Sciatic nerve (tissue), 2 donors: Measurements from ENCODE around the gene PROSER2. TPM values are rescaled to one million over a fixed set of nuclear protein-coding genes. Genes with fewer than 3 reads are reported as not detected.
"Not testable (repeated sequence)": the region's sequence is repeated elsewhere in the genome, so short reads cannot be mapped to it uniquely, and the experiment has no call there.

Experiments used
- ATAC-seq: fragments of 200-7000 bp; cut with Tn5 transposase; one replicate; pipeline ENCODE4 v1.9.1; 2020; ENCODE audit warnings: mild to moderate bottlenecking, moderate library complexity
- DNase-seq: peaks from one replicate; pipeline ENCODE4 v3.0.0-alpha.2; 2020; ENCODE audit warnings: low spot score
- intact Hi-C: fragments of 100-400 bp; cut with DNase I; formaldehyde crosslinking; loops from one replicate; pipeline ENCODE4 v1.14.2; 2022
- total RNA-seq: library from RNA; stranded (reverse); fragmentation: NEBNext Ultra II Directional; extraction: Animal tissue kit (Norgen Biotek cat#: 25700); gene quantifications from one replicate; pipeline ENCODE4 v1.2.1, GENCODE V29; 2021
- donor health status: DM: no; HTN: no; CAD: no.
- donor health status: DM: no; HTN: no; CAD: no.

Gene PROSER2
- total RNA-seq, 1 donor from 2014 or later, result 23.7 TPM

- DNase-seq (no peak), ATAC-seq (no peak)
- intact Hi-C loops, result no loop called here
Observed at GRCh38 chr10:11827414-11827813, 4.3 kb downstream of the PROSER2 start.

DNA sequence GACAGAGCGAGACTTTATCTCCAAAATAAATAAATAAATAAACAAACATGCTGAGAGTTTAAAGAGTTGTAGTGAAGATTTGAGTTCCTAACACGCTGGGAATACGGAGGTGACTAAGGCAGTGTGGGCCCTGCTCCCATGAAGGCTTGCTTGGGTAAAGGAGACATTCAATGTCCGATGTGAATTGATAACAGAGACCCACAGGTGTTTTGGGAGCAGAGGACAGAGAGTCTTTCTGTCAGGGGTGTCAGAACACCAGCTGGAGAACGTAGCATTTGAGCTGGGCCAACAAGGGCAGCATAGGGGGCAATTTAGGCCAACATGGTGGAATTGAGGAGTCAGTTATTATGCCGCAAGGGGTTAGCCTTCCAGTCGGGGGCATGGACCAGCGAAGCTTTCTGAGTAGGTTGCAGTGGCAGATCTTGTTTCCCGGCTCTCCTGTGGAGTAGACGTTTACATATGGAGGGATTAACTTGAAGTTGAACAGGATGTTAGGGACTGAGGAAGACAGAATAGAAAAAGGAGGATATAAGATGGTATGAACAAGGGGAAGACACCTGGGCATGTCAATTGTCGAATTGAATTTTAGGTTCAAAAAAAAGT lies 5.6 kb downstream of the PROSER2 start:
- no peak for DNase-seq
- ATAC-seq, result no peak
- intact Hi-C loops, result no loop called here

GRCh38 chr10:11830836-11831519 lies 7.8 kb downstream of the PROSER2 start:
- DNase-seq, result no peak
- ATAC-seq, result no peak
- intact Hi-C loops, result no loop called here

DNA sequence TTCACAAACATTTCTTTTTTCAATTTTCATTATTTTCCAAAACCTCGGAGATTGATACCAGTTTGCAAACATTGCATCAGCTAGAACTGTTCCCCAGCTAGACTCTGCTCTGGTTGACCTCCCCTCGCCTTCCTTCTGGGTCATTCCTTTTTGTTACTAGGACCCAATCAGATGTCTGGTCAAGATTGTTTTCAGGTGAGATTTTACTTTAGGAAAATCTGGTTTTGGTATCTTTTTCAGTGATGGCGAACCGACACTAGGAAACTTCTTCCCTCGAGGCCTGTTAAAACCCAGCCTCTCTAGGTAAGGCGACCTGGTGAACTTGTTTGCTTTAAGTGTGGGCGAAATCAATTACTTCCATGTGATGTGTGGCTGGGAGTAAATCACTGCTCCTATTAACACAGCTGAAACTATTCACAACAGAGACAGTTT lies 8.4 kb downstream of the PROSER2 start:
- intact Hi-C loops, result no loop called here
- no peak for ATAC-seq
- DNase-seq, result no peak

DNA sequence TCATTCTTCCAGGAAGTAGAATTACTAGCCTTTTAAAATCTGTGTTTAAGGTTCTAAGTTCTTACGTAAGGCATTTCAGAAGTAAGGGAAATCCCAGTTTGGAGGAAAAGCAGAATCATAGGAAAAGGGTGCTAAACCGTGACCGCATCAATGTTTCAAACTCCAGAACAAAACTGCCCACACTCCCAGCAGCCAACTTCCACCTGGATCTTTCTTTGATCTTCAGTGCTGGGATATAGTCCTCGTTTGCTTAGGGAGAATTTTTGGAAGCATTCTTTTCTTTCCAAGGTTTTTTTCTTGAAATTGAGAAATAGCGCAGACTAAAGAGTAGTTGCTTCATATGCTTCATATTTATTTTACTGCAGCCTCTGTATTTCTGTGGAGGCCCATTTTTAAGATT lies 8.9 kb downstream of the PROSER2 start:
- ATAC-seq, result peak; percentile 42

DNA sequence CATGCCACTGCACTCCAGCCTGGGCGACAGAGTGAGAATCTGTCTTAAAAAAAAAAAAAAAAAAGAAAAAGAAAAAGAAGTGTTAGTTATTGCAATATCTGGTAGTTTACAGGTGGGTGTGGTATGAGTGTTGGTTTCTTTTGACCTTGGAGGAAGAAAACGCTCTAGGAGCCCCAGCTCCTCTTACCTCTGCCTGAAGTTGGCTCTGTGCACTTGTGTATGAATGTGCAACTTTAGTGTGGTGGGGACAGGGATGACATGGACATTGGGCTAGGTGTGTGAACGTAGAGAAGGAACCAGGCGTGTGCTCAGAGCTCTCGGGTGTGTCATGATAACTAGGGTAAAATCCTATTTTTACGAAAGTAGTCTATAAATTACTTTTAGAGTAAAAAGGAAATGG lies 11.9 kb downstream of the PROSER2 start:
- ATAC-seq, result no peak
- intact Hi-C loops, result no loop called here
- no peak for DNase-seq

More for the DNA sequence above, 8.9 kb downstream of the PROSER2 start:
- no peak for DNase-seq
- intact Hi-C loops, result no loop called here

- ATAC-seq, result peak; percentile 17
- intact Hi-C loops, result no loop called here
- no peak for DNase-seq
Observed at GRCh38 chr10:11835704-11836103, 12.5 kb downstream of the PROSER2 start.

GRCh38 chr10:11837372-11838161 lies 14.4 kb downstream of the PROSER2 start:
- no peak for ATAC-seq
- peak; percentile 13 for DNase-seq
- intact Hi-C loops, result no loop called here

DNA sequence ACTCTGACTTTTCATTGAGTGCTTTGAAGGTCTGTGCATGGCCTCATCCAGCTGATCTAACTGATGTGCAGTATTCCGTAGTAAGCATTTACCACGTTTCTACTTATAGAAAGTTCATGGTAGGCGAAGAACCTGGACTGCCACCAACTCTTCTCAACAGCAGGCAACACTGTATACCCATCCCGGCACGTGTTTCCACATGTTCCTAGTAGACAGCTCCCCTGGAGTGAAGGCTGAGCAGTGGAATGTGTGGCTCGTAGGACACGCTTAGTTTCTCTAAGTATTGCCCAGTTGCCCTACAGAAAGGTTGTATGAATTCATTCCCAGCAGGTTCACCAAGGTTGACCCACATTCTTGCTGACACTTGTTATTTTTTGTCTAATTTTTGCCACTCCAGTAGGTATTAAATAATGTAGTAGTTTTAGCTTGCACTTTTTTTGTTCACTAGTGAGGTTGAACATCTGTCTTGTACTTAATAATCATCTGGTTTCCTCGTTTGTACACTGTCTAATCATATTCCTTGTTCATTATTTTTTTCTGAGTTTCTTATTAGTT lies 15.2 kb downstream of the PROSER2 start:
- intact Hi-C loops, result no loop called here
- DNase-seq, result no peak
- no peak for ATAC-seq

GRCh38 chr10:11841375-11841774 lies 18.2 kb downstream of the PROSER2 start:
- ATAC-seq, result no peak
- intact Hi-C loops, result no loop called here

GRCh38 chr10:11842411-11842810 lies 19.3 kb downstream of the PROSER2 start:
- DNase-seq (no peak), ATAC-seq (no peak)
- intact Hi-C loops, result no loop called here

More at GRCh38 chr10:11841375-11841774, 18.2 kb downstream of the PROSER2 start:
- no peak for DNase-seq

GRCh38 chr10:11845113-11845512 lies 22.0 kb downstream of the PROSER2 start:
- intact Hi-C loops, result no loop called here
- DNase-seq (no peak), ATAC-seq (no peak)

GRCh38 chr10:11846542-11846941 lies 23.4 kb downstream of the PROSER2 start:
- intact Hi-C loops, result no loop called here
- no peak for DNase-seq
- ATAC-seq, result peak; percentile 38

DNA sequence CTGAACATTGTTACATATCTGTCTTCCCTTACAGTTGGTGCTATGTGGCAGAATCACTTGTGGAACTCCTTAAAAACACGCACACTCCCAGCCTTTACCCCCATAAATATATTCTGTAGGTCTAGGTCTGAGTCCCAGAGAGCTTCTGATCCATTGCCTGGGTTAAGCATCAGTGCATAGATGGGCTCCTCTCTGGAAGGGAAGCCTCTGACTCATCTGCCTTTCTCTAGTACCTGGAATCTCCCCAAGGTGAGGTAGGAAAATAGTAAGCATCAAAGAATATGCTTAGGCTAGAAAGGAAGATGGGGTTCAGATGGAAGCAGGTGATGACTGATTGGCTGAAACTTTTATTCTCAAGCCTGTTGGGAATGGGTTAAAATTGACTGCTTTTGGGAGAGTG lies 26.1 kb downstream of the PROSER2 start:
- DNase-seq (no peak), ATAC-seq (no peak)
- intact Hi-C loops, result no loop called here

DNA sequence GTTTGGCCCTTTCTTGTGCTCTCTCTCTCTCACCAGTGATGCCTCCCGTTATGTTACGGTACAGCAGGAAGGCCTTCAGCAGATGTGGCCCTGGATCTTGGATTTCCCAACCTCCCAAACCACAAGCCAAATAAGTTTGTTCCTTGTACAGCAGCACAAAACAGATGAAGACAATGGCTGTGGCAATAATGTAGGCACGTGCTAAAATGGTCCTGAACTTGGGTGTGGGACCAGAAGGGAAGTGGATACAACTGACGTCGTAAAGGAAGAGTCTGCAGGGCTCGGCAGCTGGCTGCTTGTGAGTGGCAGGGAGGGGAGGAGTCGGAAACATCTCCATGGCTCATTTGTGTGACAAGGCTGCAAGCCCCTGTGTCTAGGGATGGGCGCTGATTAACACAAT lies 26.8 kb downstream of the PROSER2 start:
- DNase-seq (no peak), ATAC-seq (no peak)
- intact Hi-C loops, result no loop called here

GRCh38 chr10:11851910-11852309 lies 28.8 kb downstream of the PROSER2 start:
- no peak for DNase-seq
- no peak for ATAC-seq
- intact Hi-C loops, result no loop called here

DNA sequence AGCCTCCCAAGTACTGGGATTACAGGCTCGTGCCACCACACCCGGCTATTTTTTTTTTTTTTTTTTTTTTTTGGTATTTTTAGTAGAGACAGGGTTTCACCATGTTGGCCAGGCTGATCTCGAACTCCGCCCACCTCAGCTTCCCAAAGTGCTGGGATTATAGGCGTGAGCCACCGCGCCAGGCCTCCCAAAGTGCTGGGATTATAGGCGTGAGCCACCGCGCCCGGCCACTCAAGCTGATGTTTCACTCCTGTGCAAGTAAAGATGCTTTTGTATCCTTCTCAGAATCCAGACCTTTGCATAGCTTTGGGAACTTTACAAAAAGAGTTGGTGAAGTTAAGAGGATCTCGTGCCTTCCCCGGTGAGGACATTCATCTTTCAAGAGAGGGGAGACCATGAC lies 29.5 kb downstream of the PROSER2 start:
- DNase-seq, intact Hi-C loops, ATAC-seq: not testable (repeated sequence)

- no peak for ATAC-seq
- DNase-seq, result peak; percentile 35
- intact Hi-C loops, result no loop called here
Observed at GRCh38 chr10:11853468-11853867, 30.3 kb downstream of the PROSER2 start.

- peak; percentile 13 for DNase-seq
- ATAC-seq, result no peak
- intact Hi-C loops, result no loop called here
Observed at GRCh38 chr10:11854301-11854700, 31.1 kb downstream of the PROSER2 start.

DNA sequence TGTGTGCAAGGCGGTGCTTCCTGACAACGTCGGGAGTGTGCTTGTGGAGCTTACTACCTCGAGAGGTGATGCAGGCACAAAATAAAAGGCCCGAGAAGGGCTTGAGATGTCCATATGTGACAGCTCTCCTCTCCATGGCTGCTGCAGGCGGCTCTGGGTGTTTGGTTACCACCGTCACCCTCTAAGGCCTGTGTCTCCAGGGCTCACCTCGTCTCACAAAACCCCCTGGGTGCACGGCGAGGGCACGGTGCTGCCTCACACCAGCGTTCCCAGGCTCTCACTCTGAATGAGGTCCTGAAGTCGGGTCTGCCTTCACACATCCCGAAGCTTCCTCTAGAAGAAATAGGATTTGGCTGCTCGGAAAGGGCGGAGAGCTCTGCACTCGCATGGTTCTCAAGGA lies 32.9 kb downstream of the PROSER2 start:
- DNase-seq, result peak; percentile 21
- intact Hi-C loops, result no loop called here
- no peak for ATAC-seq
